Endothelial cell (in vitro differentiated cells): ENCODE measurements around the gene ITGB5. TPM values are rescaled to one million over a fixed set of nuclear protein-coding genes. Genes with fewer than 3 reads are reported as not detected.

Source experiments
- DNase-seq: peaks from one replicate; pipeline ENCODE4 v3.0.0; 2021; ENCODE audit warnings: low spot score
- H3K27ac Mint-ChIP-seq: one replicate; pipeline ENCODE4 v1.8.0; 2021; ENCODE audit warnings: mixed read lengths, inconsistent platforms; ENCODE audit not compliant: unreplicated experiment
- H3K27me3 Mint-ChIP-seq: one replicate; pipeline ENCODE4 v1.8.0; 2021; ENCODE audit warnings: mild to moderate bottlenecking, moderate library complexity, mixed read lengths, inconsistent platforms; ENCODE audit not compliant: unreplicated experiment
- H3K36me3 Mint-ChIP-seq: one replicate; pipeline ENCODE4 v1.8.0; 2021; ENCODE audit warnings: mild to moderate bottlenecking, low read depth, mixed read lengths, inconsistent platforms; ENCODE audit not compliant: unreplicated experiment
- H3K4me1 Mint-ChIP-seq: one replicate; pipeline ENCODE4 v1.8.0; 2021; ENCODE audit warnings: mild to moderate bottlenecking, mixed read lengths, inconsistent platforms; ENCODE audit not compliant: unreplicated experiment
- H3K4me3 Mint-ChIP-seq: one replicate; pipeline ENCODE4 v1.8.0; 2021; ENCODE audit warnings: mild to moderate bottlenecking, mixed read lengths, inconsistent platforms; ENCODE audit not compliant: unreplicated experiment
- H3K9me3 Mint-ChIP-seq: one replicate; pipeline ENCODE4 v1.8.0; 2021; ENCODE audit warnings: mixed read lengths, inconsistent platforms; ENCODE audit not compliant: unreplicated experiment
- CTCF ChIP-seq: fragments of 200-600 bp; sonication (generic); IDR thresholded peaks from one replicate; pipeline ENCODE4 v1.5.0; 2021; ENCODE audit warnings: antibody characterized with exemption; ENCODE audit not compliant: unreplicated experiment
- total RNA-seq: library from RNA; stranded (reverse); fragmentation: NEBNext Ultra II Directional; extraction: Animal tissue kit (Norgen Biotek cat#: 25700); gene quantifications from one replicate; pipeline ENCODE4 v1.2.1, GENCODE V29; 2021; ENCODE audit not compliant: unreplicated experiment

The ITGB5 gene
- total RNA-seq, 1 donor from 2014 or later = 55.2 TPM

GRCh38 chr3:124851136-124851535, 36.0 kb downstream of the ITGB5 start:
- no peaks in the 10 kb centered on the region for H3K9me3 Mint-ChIP-seq
- no peak for TF ChIP-seq CTCF

GRCh38 chr3:124850633-124851032, 36.5 kb downstream of the ITGB5 start:
- DNase-seq = no peak
- Mint-ChIP-seq H3K9me3 (no peaks in the 10 kb centered on the region), H3K4me3 (no peak overlapping the region)

More at GRCh38 chr3:124851136-124851535, 36.0 kb downstream of the ITGB5 start:
- no peak overlapping the region for H3K4me3 Mint-ChIP-seq
- peaks cover 13% of the 10 kb centered on the region for H3K4me1 Mint-ChIP-seq
- no peaks in the 10 kb centered on the region for H3K27me3 Mint-ChIP-seq
- H3K36me3 Mint-ChIP-seq = peaks cover 11% of the 10 kb centered on the region
- no peak for DNase-seq
- no peak overlapping the region for H3K27ac Mint-ChIP-seq

GRCh38 chr3:124850212-124850611, 37.0 kb downstream of the ITGB5 start:
- Mint-ChIP-seq H3K4me3 (no peak overlapping the region), H3K9me3 (no peaks in the 10 kb centered on the region), H3K36me3 (peaks cover 9% of the 10 kb centered on the region), H3K4me1 (peaks cover 22% of the 10 kb centered on the region), H3K27ac (no peak overlapping the region), H3K27me3 (no peaks in the 10 kb centered on the region)
- no peak for TF ChIP-seq CTCF
- no peak for DNase-seq

More at GRCh38 chr3:124850633-124851032, 36.5 kb downstream of the ITGB5 start:
- H3K4me1 Mint-ChIP-seq = peaks cover 18% of the 10 kb centered on the region
- H3K27ac Mint-ChIP-seq = no peak overlapping the region
- H3K36me3 Mint-ChIP-seq = peaks cover 11% of the 10 kb centered on the region
- no peaks in the 10 kb centered on the region for H3K27me3 Mint-ChIP-seq
- no peak for TF ChIP-seq CTCF

GRCh38 chr3:124848300-124848699, 38.9 kb downstream of the ITGB5 start:
- no peak for DNase-seq
- no peak for TF ChIP-seq CTCF
- Mint-ChIP-seq H3K9me3 (no peaks in the 10 kb centered on the region), H3K27me3 (no peaks in the 10 kb centered on the region), H3K27ac (no peak overlapping the region), H3K4me1 (peaks cover 31% of the 10 kb centered on the region), H3K36me3 (peaks cover 9% of the 10 kb centered on the region), H3K4me3 (no peak overlapping the region)

GRCh38 chr3:124847863-124848262, 39.3 kb downstream of the ITGB5 start:
- H3K4me3 Mint-ChIP-seq = no peak overlapping the region
- no peak for DNase-seq
- no peak for TF ChIP-seq CTCF
- H3K4me1 Mint-ChIP-seq = peaks cover 33% of the 10 kb centered on the region
- H3K9me3 Mint-ChIP-seq = no peaks in the 10 kb centered on the region
- H3K36me3 Mint-ChIP-seq = peaks cover 12% of the 10 kb centered on the region
- no peak overlapping the region for H3K27ac Mint-ChIP-seq
- no peaks in the 10 kb centered on the region for H3K27me3 Mint-ChIP-seq
